Coronary artery (tissue), 2 donors: ENCODE measurements around the gene PRR14.
"Not testable (repeated sequence)": the region's sequence is repeated elsewhere in the genome, so short reads cannot be mapped to it uniquely, and the experiment has no call there.

Experiments used
- DNase-seq: peaks from one replicate; pipeline ENCODE4 v3.0.0-alpha.2; 2017; ENCODE audit warnings: low spot score
- H3K27ac ChIP-seq, 2 donors: fragments of 200-600 bp; sonication (generic); one replicate each; pipeline ENCODE4 v1.5.1; 2016 to 2019
- H3K4me3 ChIP-seq: fragments of 200-600 bp; sonication (generic); 2 replicates; pipeline ENCODE4 v1.5.1; 2016; ENCODE audit warnings: mild to moderate bottlenecking, moderate library complexity
- CTCF ChIP-seq: fragments of 200-600 bp; sonication (generic); IDR thresholded peaks from one replicate; pipeline ENCODE4 v1.5.1; 2019; ENCODE audit warnings: antibody characterized with exemption

Gene PRR14

GRCh38 chr16:30633526-30633925, 17.2 kb upstream of the PRR14 start:
- H3K27ac ChIP-seq = peak overlapping the region; percentile 75 to 96
- H3K4me3 ChIP-seq = peak overlapping the region; percentile 85
- DNase-seq = no peak
- no peak for TF ChIP-seq CTCF

DNA sequence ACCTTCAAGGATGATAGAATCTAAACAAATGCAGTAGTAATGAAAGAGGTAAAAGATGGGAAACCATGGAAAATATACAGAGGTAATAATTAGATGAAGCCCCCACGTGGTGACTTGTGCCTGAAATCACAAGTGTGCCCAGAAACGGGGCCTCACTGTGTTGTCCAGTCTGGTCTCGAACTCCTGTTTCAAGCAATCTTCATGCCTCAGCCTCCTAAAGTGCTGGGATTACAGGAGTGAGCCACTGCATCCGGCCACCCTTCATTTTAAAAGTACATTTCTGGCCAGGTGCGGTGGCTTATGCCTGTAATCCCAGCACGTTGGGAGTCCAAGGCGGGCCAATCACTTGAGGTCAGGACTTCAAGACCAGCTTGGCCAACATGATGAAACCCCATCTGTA, 14.2 kb upstream of the PRR14 start:
- no peak overlapping the region for H3K4me3 ChIP-seq
- no peak overlapping the region for H3K27ac ChIP-seq
- no peak for DNase-seq
- no peak for TF ChIP-seq CTCF

DNA sequence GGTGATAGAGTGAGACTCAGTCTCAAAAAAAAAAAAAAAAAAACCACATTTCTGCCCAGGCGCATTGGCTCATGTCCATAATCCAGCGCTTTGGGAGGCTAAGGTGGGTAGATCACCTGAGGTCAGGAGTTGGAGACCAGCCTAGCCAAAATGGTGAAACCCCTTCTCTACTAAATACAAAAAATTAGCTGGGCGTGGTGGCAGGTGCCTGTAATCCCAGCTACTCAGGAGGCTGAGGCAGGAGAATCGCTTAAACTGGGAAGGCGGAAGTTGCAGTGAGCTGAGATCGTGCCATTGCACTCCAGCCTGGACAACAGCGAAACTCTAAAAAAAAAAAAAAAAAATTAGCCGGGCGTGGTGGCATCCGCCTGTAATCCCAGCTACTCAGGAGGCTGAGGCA, 13.6 kb upstream of the PRR14 start:
- not testable (repeated sequence) for H3K4me3 ChIP-seq, DNase-seq, H3K27ac ChIP-seq

DNA sequence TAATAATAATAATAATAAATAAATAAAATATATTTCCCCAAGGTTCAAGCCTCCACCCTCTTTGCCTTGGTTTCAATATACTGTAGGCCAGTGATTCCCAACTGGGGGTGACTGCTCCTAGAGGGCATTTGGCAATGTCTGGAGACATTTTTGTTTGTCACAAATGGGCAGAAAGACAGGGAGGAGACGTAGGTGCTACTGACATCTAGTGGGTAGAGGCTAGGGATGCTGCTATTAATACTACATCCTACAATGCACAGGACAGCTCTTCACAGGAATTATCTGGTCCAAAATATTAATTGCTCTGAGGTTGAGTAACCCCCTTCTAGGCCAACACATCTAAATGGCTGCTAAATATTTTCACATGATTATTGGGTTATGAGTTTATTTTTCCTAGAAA, 12.8 kb upstream of the PRR14 start:
- H3K27ac ChIP-seq = no peak overlapping the region
- DNase-seq = no peak
- H3K4me3 ChIP-seq = no peak overlapping the region
- no peak for TF ChIP-seq CTCF

- no peak for TF ChIP-seq CTCF
- Histone ChIP-seq H3K4me3 (no peak overlapping the region), H3K27ac (no peak overlapping the region)
- no peak for DNase-seq
These were observed 9.3 kb upstream of the PRR14 start for GRCh38 chr16:30641378-30641982.

DNA sequence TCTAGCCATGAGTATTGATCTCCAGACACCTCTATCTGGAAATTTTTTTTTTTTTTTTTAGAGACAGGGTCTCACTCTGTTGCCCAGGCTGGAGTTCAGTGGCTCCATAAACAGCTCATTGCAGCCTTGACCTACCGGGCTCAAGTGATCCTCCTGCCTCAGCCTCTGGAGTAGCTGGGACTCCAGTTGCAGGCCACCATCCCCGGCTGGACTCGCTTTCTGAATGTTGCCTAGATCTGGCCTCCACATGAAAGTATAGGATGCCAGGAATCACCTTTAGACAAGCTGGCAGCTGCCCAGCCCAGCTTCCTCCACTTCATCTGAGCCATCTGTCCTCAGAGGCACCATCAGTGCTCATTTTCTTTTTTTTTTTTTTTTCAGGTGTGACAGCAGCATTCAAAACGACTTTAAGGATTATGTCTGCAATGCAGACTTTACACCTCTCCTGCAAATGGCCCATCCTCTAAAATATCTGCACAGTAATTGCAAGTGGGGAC, 6.4 kb upstream of the PRR14 start:
- no peak for TF ChIP-seq CTCF
- no peak overlapping the region for H3K27ac ChIP-seq
- DNase-seq = no peak
- no peak overlapping the region for H3K4me3 ChIP-seq

- Histone ChIP-seq H3K27ac (no peak overlapping the region), H3K4me3 (no peak overlapping the region)
- no peak for TF ChIP-seq CTCF
- no peak for DNase-seq
These were observed 5.0 kb upstream of the PRR14 start for GRCh38 chr16:30645727-30646126.

DNA sequence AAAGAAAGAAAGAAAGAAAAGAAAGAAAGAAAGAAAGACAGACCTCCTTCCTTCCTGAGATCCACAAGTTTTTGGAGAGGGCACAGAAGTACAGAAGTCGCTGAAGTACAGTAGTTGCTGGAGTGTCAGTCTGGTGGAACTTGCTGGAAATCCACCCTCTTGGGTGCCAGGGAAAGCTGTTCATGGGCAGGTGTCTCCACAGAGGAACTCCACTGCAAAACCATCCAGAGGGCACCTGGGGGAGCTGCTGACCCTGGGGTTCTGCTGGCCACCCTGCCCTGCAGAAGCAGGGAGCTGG, 3.5 kb upstream of the PRR14 start:
- no peak overlapping the region for H3K27ac ChIP-seq
- H3K4me3 ChIP-seq = no peak overlapping the region
- no peak for DNase-seq
- TF ChIP-seq CTCF = no peak
